ENCODE data around the gene TAF11L3. TPM values are rescaled to one million over a fixed set of nuclear protein-coding genes. Genes with fewer than 3 reads are reported as not detected.
"Not testable (repeated sequence)": the region's sequence is repeated elsewhere in the genome, so short reads cannot be mapped to it uniquely, and the experiment has no call there.

The TAF11L3 gene
- total RNA-seq = not detected

- H3K9me3 ChIP-seq (ENCODE audit: low read depth, low read length); H3K4me1 ChIP-seq (ENCODE audit: insufficient read depth, low read length); H3K4me3 ChIP-seq (ENCODE audit: low read length): not testable (repeated sequence)
Measured at GRCh38 chr5:17518067-17518466, at the start of gene TAF11L3. TSS of gene TAF11L3 (plus strand) at chr5:17518367.

GRCh38 chr5:17470064-17470463, 48.1 kb upstream of the TAF11L3 start:
- Histone ChIP-seq H3K9me3 (ENCODE audit: low read depth, low read length) (no peaks in the 10 kb centered on the region), H3K4me3 (ENCODE audit: low read length) (no peak overlapping the region), H3K27me3 (ENCODE audit: insufficient read depth, low read length) (no peaks in the 10 kb centered on the region), H3K4me1 (ENCODE audit: insufficient read depth, low read length) (no peaks in the 10 kb centered on the region)

More at GRCh38 chr5:17518067-17518466, at the start of gene TAF11L3:
- not testable (repeated sequence) for H3K27me3 ChIP-seq (ENCODE audit: insufficient read depth, low read length)

GRCh38 chr5:17475064-17475463, 43.1 kb upstream of the TAF11L3 start:
- H3K4me3 ChIP-seq (ENCODE audit: low read length); H3K27me3 ChIP-seq (ENCODE audit: insufficient read depth, low read length); H3K4me1 ChIP-seq (ENCODE audit: insufficient read depth, low read length); H3K9me3 ChIP-seq (ENCODE audit: low read depth, low read length): not testable (repeated sequence)

GRCh38 chr5:17477043-17477442, 41.1 kb upstream of the TAF11L3 start:
- Histone ChIP-seq H3K9me3 (ENCODE audit: low read depth, low read length) (no peaks in the 10 kb centered on the region), H3K4me1 (ENCODE audit: insufficient read depth, low read length) (no peaks in the 10 kb centered on the region), H3K4me3 (ENCODE audit: low read length) (no peak overlapping the region), H3K27me3 (ENCODE audit: insufficient read depth, low read length) (no peaks in the 10 kb centered on the region)

GRCh38 chr5:17477573-17478265, 40.4 kb upstream of the TAF11L3 start:
- H3K4me3 ChIP-seq (ENCODE audit: low read length) = no peak overlapping the region
- no peaks in the 10 kb centered on the region for H3K27me3 ChIP-seq (ENCODE audit: insufficient read depth, low read length)
- H3K4me1 ChIP-seq (ENCODE audit: insufficient read depth, low read length) = no peaks in the 10 kb centered on the region
- no peaks in the 10 kb centered on the region for H3K9me3 ChIP-seq (ENCODE audit: low read depth, low read length)

- Histone ChIP-seq H3K9me3 (ENCODE audit: low read depth, low read length) (no peaks in the 10 kb centered on the region), H3K27me3 (ENCODE audit: insufficient read depth, low read length) (no peaks in the 10 kb centered on the region), H3K4me3 (ENCODE audit: low read length) (no peak overlapping the region), H3K4me1 (ENCODE audit: insufficient read depth, low read length) (no peaks in the 10 kb centered on the region)
Measured at GRCh38 chr5:17481378-17481777, 36.8 kb upstream of the TAF11L3 start.

- no peaks in the 10 kb centered on the region for H3K27me3 ChIP-seq (ENCODE audit: insufficient read depth, low read length)
- H3K9me3 ChIP-seq (ENCODE audit: low read depth, low read length) = no peaks in the 10 kb centered on the region
- no peaks in the 10 kb centered on the region for H3K4me1 ChIP-seq (ENCODE audit: insufficient read depth, low read length)
- H3K4me3 ChIP-seq (ENCODE audit: low read length) = no peak overlapping the region
Measured at GRCh38 chr5:17482790-17483189, 35.4 kb upstream of the TAF11L3 start.

GRCh38 chr5:17486464-17487173, 31.5 kb upstream of the TAF11L3 start:
- H3K4me3 ChIP-seq (ENCODE audit: low read length); H3K9me3 ChIP-seq (ENCODE audit: low read depth, low read length); H3K4me1 ChIP-seq (ENCODE audit: insufficient read depth, low read length); H3K27me3 ChIP-seq (ENCODE audit: insufficient read depth, low read length): not testable (repeated sequence)

GRCh38 chr5:17487174-17487512, 31.0 kb upstream of the TAF11L3 start:
- Histone ChIP-seq H3K27me3 (ENCODE audit: insufficient read depth, low read length) (no peaks in the 10 kb centered on the region), H3K9me3 (ENCODE audit: low read depth, low read length) (no peaks in the 10 kb centered on the region), H3K4me3 (ENCODE audit: low read length) (no peak overlapping the region), H3K4me1 (ENCODE audit: insufficient read depth, low read length) (no peaks in the 10 kb centered on the region)

GRCh38 chr5:17491257-17491656, 26.9 kb upstream of the TAF11L3 start:
- not testable (repeated sequence) for H3K9me3 ChIP-seq (ENCODE audit: low read depth, low read length); H3K4me3 ChIP-seq (ENCODE audit: low read length); H3K4me1 ChIP-seq (ENCODE audit: insufficient read depth, low read length); H3K27me3 ChIP-seq (ENCODE audit: insufficient read depth, low read length)

- no peaks in the 10 kb centered on the region for H3K27me3 ChIP-seq (ENCODE audit: insufficient read depth, low read length)
- H3K4me3 ChIP-seq (ENCODE audit: low read length) = no peak overlapping the region
- H3K9me3 ChIP-seq (ENCODE audit: low read depth, low read length) = peaks cover 4% of the 10 kb centered on the region
- no peaks in the 10 kb centered on the region for H3K4me1 ChIP-seq (ENCODE audit: insufficient read depth, low read length)
Measured at GRCh38 chr5:17492770-17493169, 25.4 kb upstream of the TAF11L3 start.

GRCh38 chr5:17497446-17497845, 20.7 kb upstream of the TAF11L3 start:
- no peaks in the 10 kb centered on the region for H3K4me1 ChIP-seq (ENCODE audit: insufficient read depth, low read length)
- no peaks in the 10 kb centered on the region for H3K27me3 ChIP-seq (ENCODE audit: insufficient read depth, low read length)
- no peak overlapping the region for H3K4me3 ChIP-seq (ENCODE audit: low read length)
- H3K9me3 ChIP-seq (ENCODE audit: low read depth, low read length) = peaks cover 3% of the 10 kb centered on the region

GRCh38 chr5:17497931-17498330, 20.2 kb upstream of the TAF11L3 start, which contains the start of gene TAF11L2:
TSS of gene TAF11L2 (plus strand) at chr5:17498231.
- H3K4me3 ChIP-seq (ENCODE audit: low read length); H3K27me3 ChIP-seq (ENCODE audit: insufficient read depth, low read length); H3K9me3 ChIP-seq (ENCODE audit: low read depth, low read length); H3K4me1 ChIP-seq (ENCODE audit: insufficient read depth, low read length): not testable (repeated sequence)

- H3K4me3 ChIP-seq (ENCODE audit: low read length) = no peak overlapping the region
- no peaks in the 10 kb centered on the region for H3K27me3 ChIP-seq (ENCODE audit: insufficient read depth, low read length)
- H3K9me3 ChIP-seq (ENCODE audit: low read depth, low read length) = no peaks in the 10 kb centered on the region
- no peaks in the 10 kb centered on the region for H3K4me1 ChIP-seq (ENCODE audit: insufficient read depth, low read length)
Measured at GRCh38 chr5:17511775-17512325, 6.3 kb upstream of the TAF11L3 start.

- not testable (repeated sequence) for H3K4me3 ChIP-seq (ENCODE audit: low read length); H3K4me1 ChIP-seq (ENCODE audit: insufficient read depth, low read length); H3K27me3 ChIP-seq (ENCODE audit: insufficient read depth, low read length); H3K9me3 ChIP-seq (ENCODE audit: low read depth, low read length)
Measured at GRCh38 chr5:17517526-17517925, 641 bp upstream of the TAF11L3 start.

GRCh38 chr5:17519508-17519907, 1.3 kb downstream of the TAF11L3 start:
- not testable (repeated sequence) for H3K4me1 ChIP-seq (ENCODE audit: insufficient read depth, low read length); H3K27me3 ChIP-seq (ENCODE audit: insufficient read depth, low read length); H3K4me3 ChIP-seq (ENCODE audit: low read length); H3K9me3 ChIP-seq (ENCODE audit: low read depth, low read length)

Data from mononuclear cell (primary cell).